A549 (cell line): ENCODE measurements around the gene MRPL53. TPM values are rescaled to one million over a fixed set of nuclear protein-coding genes. Genes with fewer than 3 reads are reported as not detected.

ENCODE experiments used
- ATAC-seq, 2 experiments: fragments of 200-7000 bp in 1 of 2; fragments of >200 bp in 1 of 2; cut with Nextera tagmentation in 1 of 2; cut with Tn5 transposase in 1 of 2; 3 replicates each; pipeline versions ENCODE4 v1.8.0 to v1.9.1; 2018 to 2020; ENCODE audit warnings: mild to moderate bottlenecking in 1 of 2, moderate library complexity in 1 of 2
- CTCF ChIA-PET: fragments of 300-600 bp; sonication (Branson Sonifier 250); formaldehyde crosslinking; extraction: SDS; loops from one replicate; lab custom pipeline; 2021; ENCODE audit warnings: antibody characterized with exemption, inconsistent platforms; lab: Yijun Ruan, JAX
- POLR2A ChIA-PET: fragments of 350-600 bp; formaldehyde crosslinking; extraction: SDS; loops from one replicate; lab custom pipeline; 2021; ENCODE audit warnings: antibody characterized with exemption, inconsistent platforms; lab: Yijun Ruan, JAX
- DNase-seq, 2 experiments: peaks; one replicate each; pipeline versions ENCODE4 v3.0.0 to v3.0.0-alpha.2; 2011 to 2016; ENCODE audit warnings: low read depth in 1 of 2, low spot score in 1 of 2
- FAIRE-seq: peaks from 2 replicates; lab custom pipeline; 2011; peaks lifted over from hg19 to GRCh38; lab: Jason Lieb, UNC
- H3K27ac ChIP-seq, 2 experiments: fragments of >200 bp; sonication (Bioruptor Twin); formaldehyde crosslinking; 3 replicates each; pipeline ENCODE4 v1.5.1; 2016 to 2017
- H3K4me1 ChIP-seq: fragments of >200 bp; sonication (Bioruptor Twin); formaldehyde crosslinking; 3 replicates; pipeline ENCODE4 v1.6.1; 2016
- H3K4me2 ChIP-seq: fragments of >200 bp; sonication (Bioruptor Twin); formaldehyde crosslinking; 3 replicates; pipeline ENCODE4 v1.6.1; 2016
- H3K4me3 ChIP-seq: fragments of >200 bp; sonication (Bioruptor Twin); formaldehyde crosslinking; 3 replicates; pipeline ENCODE4 v1.5.1; 2016
- H3K9me3 ChIP-seq: fragments of >200 bp; sonication (Bioruptor Twin); formaldehyde crosslinking; 3 replicates; pipeline ENCODE4 v1.6.1; 2016
- BCL3 ChIP-seq: fragments of >200 bp; sonication (Bioruptor Twin); formaldehyde crosslinking; IDR thresholded peaks from 3 replicates; pipeline ENCODE4 v1.6.1; 2016
- BHLHE40 ChIP-seq: IDR thresholded peaks from 2 replicates; pipeline ENCODE4 v1.6.1; 2012; ENCODE audit warnings: low read depth, low read length, inconsistent platforms
- CBX8 ChIP-seq: fragments of 200-600 bp; sonication (generic); IDR thresholded peaks from 2 replicates; pipeline ENCODE4 v1.6.1; 2016
- CEBPB ChIP-seq, 2 experiments: fragments of >200 bp in 1 of 2; sonication (Bioruptor Twin) in 1 of 2; formaldehyde crosslinking in 1 of 2; IDR thresholded peaks; 2 replicates each; pipeline ENCODE4 v1.6.1; 2012 to 2016
- CHD2 ChIP-seq: fragments of 150-350 bp; IDR thresholded peaks from 2 replicates; pipeline ENCODE4 v1.6.1; 2014; ENCODE audit warnings: low read length; ENCODE audit not compliant: partially characterized antibody
- CTCF ChIP-seq: fragments of >200 bp; sonication (Bioruptor Twin); formaldehyde crosslinking; IDR thresholded peaks from 3 replicates; pipeline ENCODE4 v1.5.1; 2016
- E2F6 ChIP-seq: IDR thresholded peaks from 2 replicates; pipeline ENCODE4 v1.6.1; 2012; ENCODE audit warnings: low read depth, borderline replicate concordance
- ELK1 ChIP-seq: fragments of 150-350 bp; IDR thresholded peaks from 2 replicates; pipeline ENCODE4 v1.6.1; 2014; ENCODE audit warnings: low read depth, mild to moderate bottlenecking, low read length
- ESRRA ChIP-seq: fragments of 150-350 bp; IDR thresholded peaks from 2 replicates; pipeline ENCODE4 v1.6.1; 2014; ENCODE audit warnings: mild to moderate bottlenecking, low read length, borderline replicate concordance
- FOSB ChIP-seq: fragments of 250-450 bp; sonication (Bioruptor Pico); IDR thresholded peaks from 2 replicates; pipeline ENCODE4 v1.5.0; 2020; ENCODE audit warnings: mild to moderate bottlenecking, moderate library complexity
- FOXS1 ChIP-seq: fragments of 250-450 bp; sonication (Bioruptor Pico); IDR thresholded peaks from 2 replicates; pipeline ENCODE4 v1.5.0; 2020; ENCODE audit warnings: mild to moderate bottlenecking, moderate library complexity
- HES2 ChIP-seq: fragments of >200 bp; sonication (Bioruptor Twin); formaldehyde crosslinking; IDR thresholded peaks from 2 replicates; pipeline ENCODE4 v1.6.1; 2016
- HMGXB4 ChIP-seq: fragments of 250-450 bp; sonication (Bioruptor Pico); IDR thresholded peaks from 2 replicates; pipeline ENCODE4 v1.5.0; 2021; ENCODE audit warnings: mild to moderate bottlenecking, moderate library complexity, borderline replicate concordance
- JUNB ChIP-seq: fragments of >200 bp; sonication (Bioruptor Twin); formaldehyde crosslinking; IDR thresholded peaks from 2 replicates; pipeline ENCODE4 v1.6.1; 2016
- KDM1A ChIP-seq: fragments of 200-600 bp; sonication (generic); IDR thresholded peaks from 2 replicates; pipeline ENCODE4 v1.6.1; 2016; ENCODE audit warnings: low read depth, mild to moderate bottlenecking
- MAFK ChIP-seq: fragments of 450-650 bp; IDR thresholded peaks from 2 replicates; pipeline ENCODE4 v1.6.1; 2014; ENCODE audit not compliant: partially characterized antibody
- MAZ ChIP-seq: fragments of 150-350 bp; IDR thresholded peaks from 2 replicates; pipeline ENCODE4 v1.6.1; 2014; ENCODE audit warnings: antibody characterized with exemption, low read depth, low read length, borderline replicate concordance
- MYC ChIP-seq: IDR thresholded peaks from 2 replicates; pipeline ENCODE4 v1.6.1; 2012; ENCODE audit warnings: mild to moderate bottlenecking, inconsistent platforms, low read length, improper control_type of control experiment, borderline replicate concordance
- NPAS2 ChIP-seq: fragments of 250-450 bp; sonication (Bioruptor Pico); IDR thresholded peaks from 2 replicates; pipeline ENCODE4 v1.8.0; 2022; ENCODE audit warnings: mild to moderate bottlenecking, moderate library complexity, borderline replicate concordance
- PHF8 ChIP-seq: fragments of 200-600 bp; sonication (generic); IDR thresholded peaks from 2 replicates; pipeline ENCODE4 v1.6.1; 2016; ENCODE audit warnings: low read depth, mild to moderate bottlenecking, antibody characterized with exemption, moderate library complexity, borderline replicate concordance
- POLR2A ChIP-seq: IDR thresholded peaks from 2 replicates; pipeline ENCODE4 v1.6.1; 2012; ENCODE audit warnings: mild to moderate bottlenecking, low read length
- POLR2AphosphoS2 ChIP-seq: conservative IDR thresholded peaks from 2 replicates; pipeline ENCODE4 v1.6.1; 2012; ENCODE audit warnings: low read length, improper control_type of control experiment, inconsistent platforms
- RARB ChIP-seq: fragments of 250-450 bp; sonication (Bioruptor Pico); IDR thresholded peaks from 2 replicates; pipeline ENCODE4 v1.8.0; 2021; ENCODE audit warnings: mild to moderate bottlenecking, moderate library complexity
- RFX5 ChIP-seq: fragments of 450-650 bp; IDR thresholded peaks from 2 replicates; pipeline ENCODE4 v1.7.1; 2014; ENCODE audit warnings: antibody characterized with exemption, mild to moderate bottlenecking, moderate library complexity
- TFCP2L1 ChIP-seq: fragments of 250-450 bp; sonication (Bioruptor Pico); IDR thresholded peaks from 2 replicates; pipeline ENCODE4 v1.5.0; 2021; ENCODE audit warnings: mild to moderate bottlenecking
- ZC3H11A ChIP-seq: fragments of 450-650 bp; IDR thresholded peaks from 2 replicates; pipeline ENCODE4 v1.6.1; 2014; ENCODE audit warnings: antibody characterized with exemption, mild to moderate bottlenecking
- ZFP36 ChIP-seq: fragments of 450-650 bp; IDR thresholded peaks from 2 replicates; pipeline ENCODE4 v1.6.1; 2014; ENCODE audit warnings: borderline replicate concordance; ENCODE audit not compliant: partially characterized antibody
- ZSCAN20 ChIP-seq: fragments of 250-450 bp; sonication (Bioruptor Pico); IDR thresholded peaks from 2 replicates; pipeline ENCODE4 v1.8.0; 2022; ENCODE audit warnings: mild to moderate bottlenecking, moderate library complexity
- WGBS: methylation state at CpG from one replicate; pipeline ENCODE4 v1.1.6; 2017; ENCODE audit errors: missing lambda C conversion rate; 5-methylcytosine and 5-hydroxymethylcytosine counted together
- polyA plus RNA-seq, 4 experiments: library from polyadenylated mRNA; depleted of rRNA in 3 of 4; stranded (reverse); fragments of >200 nt; fragmentation: RNase III in 1 of 4; extraction: RNeasy Plus Mini Kit Qiagen cat#74134 plus additional on column Dnase treatment in 1 of 4; gene quantifications; 2 replicates in 3 of 4; 3 replicates in 1 of 4; pipeline ENCODE4 v1.2.3, GENCODE V29; 2011 to 2017

MRPL53 gene
- polyA plus RNA-seq, 2 of the 4 experiments (the other 2 are of a cell fraction): 68.8 to 229 TPM

GRCh38 chr2:74458938-74459363, 13.5 kb downstream of the MRPL53 start:
- TF ChIP-seq HMGXB4 (CRISPR knock-in tag) (no peak), POLR2AphosphoS2 (0 out of 2 replicates have a peak, but pooled peaks have one; percentile 39), CTCF (no peak), KDM1A (no peak), HES2 (no peak)
- Histone ChIP-seq H3K4me1 (peaks cover 27% of the 10 kb centered on the region), H3K4me2 (peak overlapping the region; percentile 83), H3K9me3 (no peaks in the 10 kb centered on the region), H3K27ac (peak overlapping the region; percentile 68 to 90), H3K4me3 (peak overlapping the region; percentile 63)
- ATAC-seq (no peak), DNase-seq (no peak), FAIRE-seq (no peak)
- ChIA-PET POLR2A (interaction anchor here (1.2 to 3.3 kb wide), 9 partner anchors 9 to 635 kb away, joined by 3 to 37 read pairs (median 6); partner anchors contain the start of genes AUP1, C2orf81, CCDC142 and HTRA2), CTCF (interaction anchor here (1.3 to 2.3 kb wide), 6 partner anchors 19 to 128 kb away, joined by 3 to 8 read pairs (median 5); partner anchors contain the start of genes CCDC142 and TTC31)
- WGBS: 4% methylated on average over 10 of the region's 10 CpGs

- FAIRE-seq (peak; percentile 98), DNase-seq (peak; percentile 99 to 100), ATAC-seq (peak; percentile 80 to 92)
- Histone ChIP-seq H3K4me2 (peak within 1 kb of the TSS; percentile 85), H3K4me1 (peaks cover 25% of the 10 kb centered on the region), H3K27ac (peak within 1 kb of the TSS; percentile 87 to 92), H3K9me3 (no peaks in the 10 kb centered on the region), H3K4me3 (peak within 1 kb of the TSS; percentile 70)
- WGBS: 5% methylated on average over 38 of the region's 38 CpGs
- CTCF ChIA-PET: interaction anchor here (1.3 to 2.3 kb wide), 4 partner anchors 18 to 129 kb away, joined by 5 to 8 read pairs (median 6); partner anchors contain the start of genes CCDC142 and TTC31
- POLR2A ChIA-PET: interaction anchor here (0.6 to 3.3 kb wide), 13 partner anchors 10 to 721 kb away, joined by 3 to 37 read pairs (median 6); partner anchors contain the start of genes AUP1, C2orf81, CCDC142 and HTRA2
- TF ChIP-seq ZSCAN20 (CRISPR knock-in tag): no peak
- no peak for TF ChIP-seq ZC3H11A
- TF ChIP-seq MAZ: no peak
- no peak for TF ChIP-seq CBX8
- TF ChIP-seq E2F6: peak; percentile 7; the same call in 1 of the 2 replicates
- no peak for TF ChIP-seq ESRRA
- TF ChIP-seq HES2: no peak
- no peak for TF ChIP-seq CEBPB (IDR thresholded peaks at IDR 0.05)
- peak; percentile 88 for TF ChIP-seq FOXS1 (CRISPR knock-in tag)
- peak; percentile 49 for TF ChIP-seq POLR2A
- TF ChIP-seq ELK1: no peak
- TF ChIP-seq BCL3: peak; percentile 19; the same call in 1 of the 3 replicates
- TF ChIP-seq FOSB (CRISPR knock-in tag): 0 out of 2 replicates have a peak, but pooled peaks have one; percentile 71
- TF ChIP-seq JUNB: no peak
- peak; percentile 57; the same call in 1 of the 2 replicates for TF ChIP-seq PHF8
- peak; percentile 81 for TF ChIP-seq RFX5
- TF ChIP-seq NPAS2 (CRISPR knock-in tag): no peak
- no peak for TF ChIP-seq ZFP36
- no peak for TF ChIP-seq RARB (CRISPR knock-in tag)
- TF ChIP-seq TFCP2L1 (CRISPR knock-in tag): no peak; the same call in 1 of the 2 replicates
- TF ChIP-seq MYC: no peak
- TF ChIP-seq CHD2: peak; percentile 16
- no peak for TF ChIP-seq BHLHE40
- TF ChIP-seq MAFK: no peak
Observed at GRCh38 chr2:74458132-74458937, 14.1 kb downstream of the MRPL53 start, which contains the start of gene WBP1. TSS of gene WBP1 (plus strand) at chr2:74458438. CDS start at chr2:74458603, 165 bp downstream.
